K562 (cell line): ENCODE results near the gene ZNF668. TPM values are rescaled to one million over a fixed set of nuclear protein-coding genes. Genes with fewer than 3 reads are reported as not detected.
A peak's percentile ranks its signal among the peaks of the same experiment; 100 is the strongest.

ENCODE experiments used
- ATAC-seq: fragments of 200-7000 bp; cut with Tn5 transposase; 3 replicates; pipeline ENCODE4 v1.9.1; 2020; ENCODE audit warnings: moderate library complexity
- BruUV-seq: library from RNA; stranded (reverse); fragments of 400-500 nt; replicated peaks from 2 replicates; lab custom pipeline; 2021; lab: Mats Ljungman, UMichigan
- CTCF ChIA-PET: fragments of 300-600 bp; formaldehyde crosslinking; extraction: SDS; loops from one replicate; lab custom pipeline; 2021; ENCODE audit warnings: low intra/inter-chr PET ratio; lab: Yijun Ruan, JAX
- POLR2A ChIA-PET: fragments of 300-600, 350-650 bp; sonication (Branson Sonifier 250); formaldehyde crosslinking; extraction: SDS; loops from one replicate; lab custom pipeline; 2021; ENCODE audit warnings: antibody characterized with exemption, inconsistent platforms; lab: Yijun Ruan, JAX
- DNase-seq, 4 experiments: peaks; one replicate each; pipeline versions ENCODE4 v3.0.0 to v3.0.0-alpha.2; 2011 to 2018; ENCODE audit warnings: low spot score in 3 of 4, mixed read lengths in 3 of 4; ENCODE audit errors: extremely low read depth in 1 of 4
- FAIRE-seq: peaks from 2 replicates; lab custom pipeline; 2011; peaks lifted over from hg19 to GRCh38; lab: Jason Lieb, UNC
- H2AFZ ChIP-seq: 2 replicates; pipeline ENCODE4 v1.6.0; 2011; ENCODE audit warnings: low read depth, low read length, control low read depth, inconsistent platforms
- H3K27ac ChIP-seq: fragments of 200-600 bp; 3 replicates; pipeline ENCODE4 v1.8.0; 2011; ENCODE audit warnings: low read depth, mild to moderate bottlenecking, control low read depth, inconsistent platforms, low read length, moderate library complexity, mixed read lengths; ENCODE audit errors: extremely low read depth
- H3K27me3 ChIP-seq, 2 experiments: fragments of 300-600 bp in 1 of 2; 2 replicates in 1 of 2; 3 replicates in 1 of 2; pipeline versions ENCODE4 v1.6.0 to v1.8.0; 2011; ENCODE audit warnings: inconsistent platforms in 2 of 2, low read length in 2 of 2, mild to moderate bottlenecking in 1 of 2, mixed read lengths in 1 of 2, moderate library complexity in 1 of 2; ENCODE audit not compliant: control insufficient read depth in 2 of 2, insufficient read depth in 2 of 2
- H3K36me3 ChIP-seq: fragments of 300-600 bp; 3 replicates; pipeline ENCODE4 v1.8.0; 2011; ENCODE audit warnings: mild to moderate bottlenecking, low read length, inconsistent platforms; ENCODE audit not compliant: control insufficient read depth, insufficient read depth
- H3K4me1 ChIP-seq, 2 experiments: fragments of 200-600 bp in 1 of 2; replicated peaks in 1 of 2; 2 replicates in 1 of 2; 3 replicates in 1 of 2; pipeline versions ENCODE4 v1.5.1 to v1.8.0; 2011; ENCODE audit warnings: inconsistent platforms in 2 of 2, low read length in 2 of 2, mild to moderate bottlenecking in 1 of 2, mixed read lengths in 1 of 2, moderate library complexity in 1 of 2; ENCODE audit not compliant: control insufficient read depth in 2 of 2, insufficient read depth in 2 of 2
- H3K4me2 ChIP-seq: 2 replicates; pipeline ENCODE4 v1.6.1; 2011; ENCODE audit warnings: low read length, control low read depth, inconsistent platforms, mixed read lengths; ENCODE audit not compliant: insufficient read depth
- H3K4me3 ChIP-seq: fragments of 200-600 bp; sonication (generic), shearing (Covaris generic); 2 replicates; pipeline ENCODE4 v1.5.1; 2016; ENCODE audit warnings: control low read depth, inconsistent platforms
- H3K79me2 ChIP-seq: fragments of 200-600 bp; 3 replicates; pipeline ENCODE4 v1.8.0; 2011; ENCODE audit warnings: low read length, inconsistent platforms; ENCODE audit not compliant: control insufficient read depth, insufficient read depth
- H3K9ac ChIP-seq, 2 experiments: 2 replicates each; pipeline versions ENCODE4 v1.6.0 to v1.6.1; 2011; ENCODE audit warnings: low read depth in 2 of 2, low read length in 2 of 2, control low read depth in 1 of 2, inconsistent platforms in 1 of 2, mild to moderate bottlenecking in 1 of 2, mixed read lengths in 1 of 2; ENCODE audit not compliant: insufficient read depth in 1 of 2
- H3K9me1 ChIP-seq: one replicate; pipeline ENCODE4 v1.6.0; 2011; ENCODE audit warnings: inconsistent platforms, mild to moderate bottlenecking, low read length, moderate library complexity; ENCODE audit not compliant: control insufficient read depth, insufficient read depth
- H3K9me3 ChIP-seq: replicated peaks from 2 replicates; pipeline ENCODE4 v1.5.1; 2011; ENCODE audit warnings: low read depth, low read length, inconsistent platforms; ENCODE audit not compliant: control insufficient read depth, insufficient read depth
- H4K20me1 ChIP-seq: replicated peaks from 2 replicates; pipeline ENCODE4 v1.6.1; 2011; ENCODE audit warnings: low read length, inconsistent platforms, mixed read lengths; ENCODE audit not compliant: control insufficient read depth, insufficient read depth
- CXXC5 ChIP-seq: fragments of 250-450 bp; sonication (Bioruptor Pico); IDR thresholded peaks from 2 replicates; pipeline ENCODE4 v1.8.0; 2022; ENCODE audit warnings: inconsistent platforms, mild to moderate bottlenecking, moderate library complexity
- HMGN3 ChIP-seq: IDR thresholded peaks from 2 replicates; pipeline ENCODE4 v1.6.1; 2011; ENCODE audit warnings: borderline replicate concordance, low read depth, mild to moderate bottlenecking, mixed read lengths, low read length; ENCODE audit not compliant: insufficient read length; ENCODE audit errors: extremely low read depth
- PCBP1 ChIP-seq: fragments of 200-400 bp; formaldehyde crosslinking; IDR thresholded peaks from 2 replicates; pipeline ENCODE4 v1.6.1; 2018; ENCODE audit warnings: mild to moderate bottlenecking, low read depth, low read length; ENCODE audit not compliant: poor library complexity, severe bottlenecking
- POLR2G ChIP-seq: fragments of 200-400 bp; formaldehyde crosslinking; IDR thresholded peaks from 2 replicates; pipeline ENCODE4 v1.6.1; 2017; ENCODE audit warnings: low read depth, mild to moderate bottlenecking, antibody characterized with exemption, low read length, moderate library complexity
- RBFOX2 ChIP-seq: fragments of 200-400 bp; formaldehyde crosslinking; IDR thresholded peaks from 2 replicates; pipeline ENCODE4 v1.6.1; 2017; ENCODE audit warnings: low read depth, mild to moderate bottlenecking, low read length, moderate library complexity
- RERE ChIP-seq: sonication (generic); formaldehyde crosslinking; IDR thresholded peaks from 2 replicates; pipeline ENCODE4 v1.8.0; 2023; ENCODE audit warnings: missing genetic modification reagents, mild to moderate bottlenecking, borderline replicate concordance
- TFAP4 ChIP-seq: sonication (generic); formaldehyde crosslinking; IDR thresholded peaks from 2 replicates; pipeline ENCODE4 v1.8.0; 2022; ENCODE audit warnings: missing genetic modification reagents, mild to moderate bottlenecking, moderate library complexity, borderline replicate concordance
- WGBS: fragments of 100-300 bp; shearing (Covaris generic); methylation state at CpG from one replicate; pipeline ENCODE4 v1.1.6; 2016; ENCODE audit warnings: low coverage, mixed read lengths; ENCODE audit not compliant: insufficient coverage; ENCODE audit errors: missing lambda C conversion rate; 5-methylcytosine and 5-hydroxymethylcytosine counted together
- in situ Hi-C: fragments of 300-500 bp; cut with MboI; formaldehyde crosslinking; loops from 4 replicates; pipeline ENCODE4 v1.15.0; 2018; ENCODE audit warnings: inconsistent platforms, mixed read lengths
- intact Hi-C: fragments of 100-400 bp; cut with micrococcal nuclease; formaldehyde crosslinking; loops from 2 replicates; pipeline ENCODE4 v1.14.2; 2022
- polyA plus RNA-seq, 8 experiments: library from polyadenylated mRNA; depleted of rRNA in 4 of 8; stranded (reverse) in 5 of 8; unstranded in 3 of 8; fragments of >200 nt; fragmentation: Nextera tagmentation in 2 of 8; fragmentation: Illumina TruSeq in 1 of 8; extraction: Ambion mirVana in 2 of 8; extraction: Trizol in 1 of 8; gene quantifications; 2 replicates each; pipeline versions ENCODE4 v1.2.1 to v1.2.3, GENCODE V29; 2011 to 2014; ENCODE audit warnings: inconsistent platforms in 1 of 8, missing spikeins in 1 of 8
- total RNA-seq, 7 experiments: library from RNA; depleted of rRNA in 6 of 7; stranded (reverse); fragments of >200 nt in 6 of 7; fragmentation: Illumina TruSeq in 2 of 7; extraction: Trizol in 2 of 7; gene quantifications; 2 replicates each; pipeline versions ENCODE4 v1.2.1 to v1.2.3, GENCODE V29; 2011 to 2021; ENCODE audit warnings: low replicate concordance in 1 of 7
- TF ChIP-seq, protein P1 (sequence below): sonication (generic); formaldehyde crosslinking; IDR thresholded peaks from 2 replicates; pipeline ENCODE4 v1.8.1; 2023; ENCODE audit warnings: mild to moderate bottlenecking, missing genetic modification reagents

The ZNF668 gene
- total and polyA plus RNA-seq, 9 of the 15 experiments (the other 6 are each of a cell fraction or from before 2014, with no cell fraction given), result 0.04 to 15.3 (median 3.8) TPM; not detected in 1

GRCh38 chr16:31080756-31081419 is 6.8 kb upstream of the ZNF668 start (continued):
- TF ChIP-seq RERE (CRISPR knock-in tag) (no peak), PCBP1 (no peak)

- no peaks in the 10 kb centered on the region for H3K27me3 ChIP-seq
- POLR2A ChIA-PET, result interaction anchor here (1.1 to 1.8 kb wide), 2 partner anchors 8 to 100 kb away, joined by 5 to 6 read pairs; partner anchors contain the start of gene FUS
- no TSS peak for BruUV-seq
- 90% methylated on average over 21 of the region's 40 CpGs for WGBS
- H3K27ac ChIP-seq, result no peak overlapping the region
- H2AFZ ChIP-seq, result no peak overlapping the region
- DNase-seq (no peak), ATAC-seq (no peak), FAIRE-seq (no peak)
- peaks cover 4 to 81% of the 10 kb centered on the region in 2 experiments; a peak in 3 of 5 replicates for H3K4me1 ChIP-seq
- no peak overlapping the region for H3K4me2 ChIP-seq
- H3K9ac ChIP-seq, result no peak overlapping the region; a peak in 1 of 4 replicates
- peaks cover 5% of the 10 kb centered on the region; the same call in 1 of the 2 replicates for H4K20me1 ChIP-seq
- in situ Hi-C loops, result no loop called here
- no peaks in the 10 kb centered on the region for H3K9me1 ChIP-seq
- H3K4me3 ChIP-seq, result no peak overlapping the region
- CTCF ChIA-PET, result no interaction called here
- H3K79me2 ChIP-seq, result peaks cover 29% of the 10 kb centered on the region
- no peaks in the 10 kb centered on the region for H3K9me3 ChIP-seq
- peaks cover 80% of the 10 kb centered on the region for H3K36me3 ChIP-seq
- intact Hi-C loops, result no loop called here
- TF ChIP-seq HMGN3 (no peak), TFAP4 (0 out of 2 replicates have a peak, but pooled peaks have one; percentile 20), CXXC5 (CRISPR knock-in tag) (no peak), POLR2G (peak; percentile 64; the same call in 1 of the 2 replicates), RBFOX2 (peak; percentile 60; the same call in 1 of the 2 replicates)
- TF ChIP-seq, protein P1, sequence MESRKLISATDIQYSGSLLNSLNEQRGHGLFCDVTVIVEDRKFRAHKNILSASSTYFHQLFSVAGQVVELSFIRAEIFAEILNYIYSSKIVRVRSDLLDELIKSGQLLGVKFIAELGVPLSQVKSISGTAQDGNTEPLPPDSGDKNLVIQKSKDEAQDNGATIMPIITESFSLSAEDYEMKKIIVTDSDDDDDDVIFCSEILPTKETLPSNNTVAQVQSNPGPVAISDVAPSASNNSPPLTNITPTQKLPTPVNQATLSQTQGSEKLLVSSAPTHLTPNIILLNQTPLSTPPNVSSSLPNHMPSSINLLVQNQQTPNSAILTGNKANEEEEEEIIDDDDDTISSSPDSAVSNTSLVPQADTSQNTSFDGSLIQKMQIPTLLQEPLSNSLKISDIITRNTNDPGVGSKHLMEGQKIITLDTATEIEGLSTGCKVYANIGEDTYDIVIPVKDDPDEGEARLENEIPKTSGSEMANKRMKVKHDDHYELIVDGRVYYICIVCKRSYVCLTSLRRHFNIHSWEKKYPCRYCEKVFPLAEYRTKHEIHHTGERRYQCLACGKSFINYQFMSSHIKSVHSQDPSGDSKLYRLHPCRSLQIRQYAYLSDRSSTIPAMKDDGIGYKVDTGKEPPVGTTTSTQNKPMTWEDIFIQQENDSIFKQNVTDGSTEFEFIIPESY (CRISPR knock-in tag), result peak; percentile 64
Observed at GRCh38 chr16:31080035-31080629, 6.1 kb upstream of the ZNF668 start.
